ENCODE measurements around the gene ZIC5. TPM values are rescaled to one million over a fixed set of nuclear protein-coding genes. Genes with fewer than 3 reads are reported as not detected.

ZIC5 gene
- total and polyA plus RNA-seq, 4 donors: 5.7 to 30.5 (median 8.8) TPM

- peaks cover 84% of the 10 kb centered on the region for H3K27me3 ChIP-seq (ENCODE audit: control insufficient read depth, insufficient read depth, low read length)
- H3K9me3 ChIP-seq (ENCODE audit: control insufficient read depth, insufficient read depth, low read length): no peaks in the 10 kb centered on the region
- WGBS (ENCODE audit: insufficient coverage): under 1% methylated on average over 111 of the region's 118 CpGs
- peak in 2 of 6 donors; percentile 26 to 70 for DNase-seq (ENCODE audit: low read depth in 4 of 6, low spot score in 6 of 6)
- H3K4me3 ChIP-seq (ENCODE audit: low read depth, low read length): peak overlapping the region; percentile 37
- H3K36me3 ChIP-seq (ENCODE audit: control insufficient read depth, insufficient read depth, low read length): peaks cover 3% of the 10 kb centered on the region
- H3K27ac ChIP-seq (ENCODE audit: low read depth, low read length): peak overlapping the region; percentile 75
- H3K4me1 ChIP-seq (ENCODE audit: control insufficient read depth, insufficient read depth, low read length): peaks cover 37% of the 10 kb centered on the region
These were observed 654 bp downstream of the ZIC5 start for GRCh38 chr13:99970651-99971575.

DNA sequence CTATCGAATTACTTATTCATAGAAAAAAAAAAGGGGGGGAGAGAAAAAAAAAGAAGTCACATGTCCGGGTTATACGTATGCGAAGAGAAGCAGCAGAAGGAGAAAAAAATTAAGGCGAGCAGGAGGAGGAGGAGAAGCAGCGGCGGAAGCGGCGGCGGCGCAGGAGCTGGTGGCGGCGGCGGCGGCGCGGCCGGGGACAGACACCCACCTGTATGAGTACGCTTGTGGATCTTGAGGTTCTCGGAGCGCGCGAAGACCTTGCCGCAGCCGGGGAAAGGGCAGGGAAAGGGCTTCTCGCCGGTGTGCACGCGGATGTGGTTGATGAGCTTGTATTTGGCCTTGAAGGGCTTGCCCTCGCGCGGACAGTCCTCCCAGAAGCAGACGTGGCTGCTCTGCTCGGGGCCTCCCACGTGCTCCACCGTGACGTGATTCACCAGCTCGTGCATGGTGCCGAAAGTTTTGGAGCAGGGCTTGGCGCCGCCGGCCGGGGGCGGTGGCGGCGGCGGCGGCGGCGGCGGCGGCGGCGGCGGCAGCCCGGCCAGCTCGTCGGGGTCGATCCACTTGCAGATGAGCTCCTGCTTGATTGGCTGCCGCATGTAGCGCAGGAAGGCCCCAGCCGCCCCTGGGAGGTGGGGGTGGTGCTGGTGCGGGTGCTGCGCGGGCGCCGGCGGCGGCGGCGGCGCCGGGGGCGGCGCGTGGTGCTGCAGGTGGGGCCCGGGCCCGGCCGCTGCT lies 1.5 kb downstream of the ZIC5 start:
- Histone ChIP-seq H3K36me3 (ENCODE audit: control insufficient read depth, insufficient read depth, low read length) (peaks cover 3% of the 10 kb centered on the region), H3K4me3 (ENCODE audit: low read depth, low read length) (peak overlapping the region; percentile 59), H3K4me1 (ENCODE audit: control insufficient read depth, insufficient read depth, low read length) (peaks cover 34% of the 10 kb centered on the region), H3K9me3 (ENCODE audit: control insufficient read depth, insufficient read depth, low read length) (no peaks in the 10 kb centered on the region), H3K27me3 (ENCODE audit: control insufficient read depth, insufficient read depth, low read length) (peaks cover 83% of the 10 kb centered on the region), H3K27ac (ENCODE audit: low read depth, low read length) (peak overlapping the region; percentile 64)
- whole genome bisulfite sequencing (ENCODE audit: insufficient coverage): under 1% methylated on average over 75 of the region's 79 CpGs
- DNase-seq (ENCODE audit: low read depth in 4 of 6, low spot score in 6 of 6): peak in 1 of 6 donors; percentile 43

- Histone ChIP-seq H3K4me1 (ENCODE audit: control insufficient read depth, insufficient read depth, low read length) (peaks cover 29% of the 10 kb centered on the region), H3K9me3 (ENCODE audit: control insufficient read depth, insufficient read depth, low read length) (no peaks in the 10 kb centered on the region), H3K36me3 (ENCODE audit: control insufficient read depth, insufficient read depth, low read length) (peaks cover 3% of the 10 kb centered on the region), H3K4me3 (ENCODE audit: low read depth, low read length) (peak overlapping the region; percentile 59), H3K27ac (ENCODE audit: low read depth, low read length) (peak overlapping the region; percentile 60), H3K27me3 (ENCODE audit: control insufficient read depth, insufficient read depth, low read length) (peaks cover 83% of the 10 kb centered on the region)
- WGBS (ENCODE audit: insufficient coverage): 3% methylated on average over 52 of the region's 52 CpGs
- no peak for DNase-seq (ENCODE audit: low read depth in 4 of 6, low spot score in 6 of 6)
These were observed 2.1 kb downstream of the ZIC5 start for GRCh38 chr13:99969453-99969918.

DNA sequence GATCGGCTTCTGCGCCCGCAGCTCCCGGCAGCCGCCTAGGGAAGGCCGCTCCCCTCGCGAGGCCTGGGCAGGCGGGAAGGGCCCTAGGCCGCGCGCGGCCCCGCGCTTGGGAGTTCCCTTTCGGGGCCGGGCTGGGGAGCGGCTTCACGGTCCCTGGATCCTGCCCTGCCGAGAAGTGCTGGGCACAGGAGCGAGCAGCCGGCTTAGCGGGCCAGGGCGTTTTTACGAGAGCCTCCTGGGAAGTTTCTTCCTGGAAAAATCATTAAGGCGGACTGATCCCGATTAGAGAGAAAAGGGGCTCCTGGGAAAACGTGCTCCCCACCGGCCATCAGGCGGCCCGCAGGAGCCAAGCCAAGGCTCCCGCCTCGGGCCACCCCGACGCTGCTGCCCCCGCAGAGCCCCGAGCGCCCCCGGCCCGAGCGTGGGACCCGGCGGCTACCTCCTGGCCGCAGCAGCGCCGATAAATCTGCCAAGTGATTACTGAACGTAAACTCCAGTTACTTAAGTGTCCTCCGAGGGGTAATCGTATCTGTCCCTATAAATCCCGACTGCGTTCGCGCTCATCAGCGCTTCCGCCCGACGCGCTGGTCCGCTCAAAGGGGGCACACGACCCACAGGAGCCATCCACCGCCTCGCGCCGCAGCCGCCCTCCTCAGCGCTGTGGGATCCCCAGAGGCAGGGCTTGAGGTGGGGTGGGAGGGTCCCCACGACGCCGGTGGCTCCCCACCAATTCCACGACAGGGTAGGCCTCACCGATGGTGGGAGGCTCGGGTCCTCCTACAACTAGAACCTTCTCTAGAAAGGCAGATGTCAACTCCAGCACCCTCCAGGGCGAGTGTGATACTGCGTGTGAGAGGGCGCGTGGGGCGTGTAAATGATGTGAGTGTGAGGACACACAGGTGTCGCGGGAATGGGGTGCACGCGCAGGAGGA lies 2.8 kb downstream of the ZIC5 start:
- 2% methylated on average over 74 of the region's 81 CpGs for WGBS (ENCODE audit: insufficient coverage)
- H3K4me3 ChIP-seq (ENCODE audit: low read depth, low read length): peak overlapping the region; percentile 59
- no peaks in the 10 kb centered on the region for H3K9me3 ChIP-seq (ENCODE audit: control insufficient read depth, insufficient read depth, low read length)

DNA sequence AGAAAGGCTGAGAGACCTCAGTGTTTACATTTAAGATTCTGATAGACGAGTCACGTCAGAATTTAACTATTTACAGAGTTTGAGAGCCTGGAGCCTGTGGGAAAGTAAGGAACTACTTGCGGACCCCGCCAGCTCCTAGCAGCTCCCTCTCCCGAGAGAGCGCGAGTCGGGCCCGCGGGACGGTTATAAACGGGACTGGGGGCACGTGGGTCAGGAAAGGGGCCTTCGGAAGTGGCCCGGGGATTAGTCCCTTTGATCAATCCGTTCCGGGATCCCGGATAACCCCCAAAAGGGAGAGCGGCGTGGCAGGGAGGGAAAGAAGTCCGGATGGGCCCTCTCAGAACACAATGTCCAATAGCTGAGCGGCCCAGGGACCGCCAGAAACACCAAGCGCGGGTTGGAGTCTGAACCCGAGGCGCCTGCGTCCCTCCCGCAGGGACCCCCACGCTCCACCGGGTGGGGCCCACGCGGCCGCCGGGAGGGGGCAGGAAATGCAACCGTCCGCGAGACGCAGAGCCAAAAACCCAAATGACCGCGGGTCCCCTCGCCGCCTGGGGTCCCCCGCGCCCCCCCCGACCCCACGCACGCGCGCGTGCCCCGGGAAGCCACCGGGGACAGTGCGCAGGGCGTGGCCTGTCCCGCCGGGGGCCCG lies 3.6 kb downstream of the ZIC5 start:
- H3K27ac ChIP-seq (ENCODE audit: low read depth, low read length): peak overlapping the region; percentile 79
- 6% methylated on average over 58 of the region's 58 CpGs for WGBS (ENCODE audit: insufficient coverage)
- peaks cover 29% of the 10 kb centered on the region for H3K4me1 ChIP-seq (ENCODE audit: control insufficient read depth, insufficient read depth, low read length)
- no peaks in the 10 kb centered on the region for H3K9me3 ChIP-seq (ENCODE audit: control insufficient read depth, insufficient read depth, low read length)
- DNase-seq (ENCODE audit: low read depth in 4 of 6, low spot score in 6 of 6): peak in 1 of 6 donors; percentile 64
- peaks cover 3% of the 10 kb centered on the region for H3K36me3 ChIP-seq (ENCODE audit: control insufficient read depth, insufficient read depth, low read length)
- peaks cover 78% of the 10 kb centered on the region for H3K27me3 ChIP-seq (ENCODE audit: control insufficient read depth, insufficient read depth, low read length)
- H3K4me3 ChIP-seq (ENCODE audit: low read depth, low read length): peak overlapping the region; percentile 37

More for the DNA sequence above, 2.8 kb downstream of the ZIC5 start:
- Histone ChIP-seq H3K27me3 (ENCODE audit: control insufficient read depth, insufficient read depth, low read length) (peaks cover 83% of the 10 kb centered on the region), H3K27ac (ENCODE audit: low read depth, low read length) (peak overlapping the region; percentile 60), H3K36me3 (ENCODE audit: control insufficient read depth, insufficient read depth, low read length) (peaks cover 3% of the 10 kb centered on the region), H3K4me1 (ENCODE audit: control insufficient read depth, insufficient read depth, low read length) (peaks cover 29% of the 10 kb centered on the region)
- peak in 2 of 6 donors; percentile 43 to 59 for DNase-seq (ENCODE audit: low read depth in 4 of 6, low spot score in 6 of 6)

DNA sequence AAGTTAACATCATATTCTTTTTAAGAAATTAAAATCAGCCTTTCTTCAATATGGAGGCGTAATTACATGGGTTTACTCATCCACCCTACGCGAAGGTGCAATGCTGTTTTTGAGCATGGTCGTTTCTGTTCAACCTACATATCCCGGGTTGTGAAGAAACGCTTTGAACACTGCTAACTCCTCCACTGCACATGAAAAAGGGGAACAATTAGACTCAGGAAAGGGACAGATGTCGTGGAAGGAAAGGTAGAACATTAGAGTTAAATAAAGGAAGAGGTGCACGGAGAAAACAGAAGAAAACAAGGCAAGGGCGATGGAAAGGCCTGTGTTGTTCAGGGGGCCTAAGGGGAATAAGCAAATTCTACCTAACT lies 4.1 kb downstream of the ZIC5 start:
- peak in 1 of 6 donors; percentile 45 for DNase-seq (ENCODE audit: low read depth in 4 of 6, low spot score in 6 of 6)
- Histone ChIP-seq H3K36me3 (ENCODE audit: control insufficient read depth, insufficient read depth, low read length) (peaks cover 3% of the 10 kb centered on the region), H3K4me1 (ENCODE audit: control insufficient read depth, insufficient read depth, low read length) (peaks cover 29% of the 10 kb centered on the region), H3K9me3 (ENCODE audit: control insufficient read depth, insufficient read depth, low read length) (no peaks in the 10 kb centered on the region), H3K27ac (ENCODE audit: low read depth, low read length) (peak overlapping the region; percentile 79), H3K4me3 (ENCODE audit: low read depth, low read length) (peak overlapping the region; percentile 37), H3K27me3 (ENCODE audit: control insufficient read depth, insufficient read depth, low read length) (peaks cover 78% of the 10 kb centered on the region)
- 52% methylated on average over 4 of the region's 9 CpGs for WGBS (ENCODE audit: insufficient coverage)

DNA sequence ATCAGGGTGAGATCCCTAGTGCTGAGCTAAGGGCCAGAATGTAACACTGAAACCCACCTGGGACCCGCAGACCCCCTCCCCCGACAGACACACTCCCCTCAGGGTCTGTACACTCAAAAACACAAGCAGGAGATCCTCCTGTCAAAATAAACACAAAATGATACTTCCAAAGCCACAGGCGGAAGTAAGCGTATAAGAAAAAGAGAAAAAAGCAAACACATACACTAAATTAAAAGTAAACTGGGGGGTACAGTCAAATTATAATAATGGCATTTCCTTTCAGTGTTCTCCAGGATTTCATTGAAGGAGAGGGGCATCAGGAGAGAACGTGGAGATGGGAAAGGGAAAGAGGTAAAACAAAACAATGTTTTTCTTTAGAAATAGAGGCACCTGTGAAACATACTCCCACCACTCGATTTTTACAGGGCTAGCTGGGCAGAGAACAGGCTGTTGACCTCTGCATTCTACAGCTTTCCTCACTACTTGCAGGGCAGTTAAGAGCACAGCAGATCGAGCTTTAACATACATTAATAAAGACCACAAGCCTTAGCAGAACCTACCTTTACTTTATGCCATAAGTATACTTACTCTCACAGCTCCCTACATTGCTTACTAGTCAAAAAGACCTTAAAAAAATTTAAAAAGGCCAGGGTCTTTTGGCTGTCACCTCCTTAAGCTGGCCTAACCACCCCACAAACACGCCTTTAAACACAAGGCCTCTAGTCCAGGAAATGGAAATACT lies 5.3 kb downstream of the ZIC5 start:
- Histone ChIP-seq H3K27ac (ENCODE audit: low read depth, low read length) (peak overlapping the region; percentile 79), H3K27me3 (ENCODE audit: control insufficient read depth, insufficient read depth, low read length) (peaks cover 78% of the 10 kb centered on the region), H3K4me1 (ENCODE audit: control insufficient read depth, insufficient read depth, low read length) (peaks cover 21% of the 10 kb centered on the region)

DNA sequence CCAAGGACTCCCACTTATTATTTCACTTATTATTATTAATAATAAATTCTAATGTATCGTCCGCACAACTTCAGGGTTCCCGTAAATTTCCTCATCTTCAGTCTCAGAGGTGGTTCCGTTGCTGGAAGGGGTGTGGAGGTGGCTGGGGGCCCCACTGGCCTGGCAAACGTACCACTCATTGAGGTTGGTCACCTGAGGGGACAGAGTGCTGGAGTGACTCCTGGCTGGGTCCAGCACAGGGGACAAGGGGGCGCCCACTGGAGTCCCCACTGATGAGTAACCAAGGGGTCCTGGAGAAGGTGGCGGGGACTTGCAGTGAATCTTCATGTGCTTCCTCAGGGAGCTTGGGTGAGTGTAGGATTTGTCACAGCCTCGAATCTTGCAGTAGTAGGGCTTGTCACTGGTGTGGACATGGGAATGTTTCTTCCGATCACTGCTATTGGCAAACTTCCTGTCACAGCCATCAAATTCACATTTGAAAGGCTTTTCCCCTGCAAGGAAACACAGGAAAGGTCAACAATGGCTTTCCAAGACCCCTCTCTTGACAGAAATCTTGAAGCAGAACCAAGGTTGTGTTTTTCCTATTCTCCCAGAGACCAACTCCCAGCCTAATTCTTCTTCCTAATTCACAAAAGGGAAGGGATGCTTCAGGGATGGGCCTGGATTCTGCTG lies 6.1 kb downstream of the ZIC5 start:
- DNase-seq (ENCODE audit: low read depth in 4 of 6, low spot score in 6 of 6): peak in 1 of 6 donors; percentile 47
- WGBS (ENCODE audit: insufficient coverage): 80% methylated on average over 8 of the region's 9 CpGs
- peaks cover 84% of the 10 kb centered on the region for H3K27me3 ChIP-seq (ENCODE audit: control insufficient read depth, insufficient read depth, low read length)
- H3K4me1 ChIP-seq (ENCODE audit: control insufficient read depth, insufficient read depth, low read length): peaks cover 27% of the 10 kb centered on the region
- no peaks in the 10 kb centered on the region for H3K9me3 ChIP-seq (ENCODE audit: control insufficient read depth, insufficient read depth, low read length)
- peaks cover 3% of the 10 kb centered on the region for H3K36me3 ChIP-seq (ENCODE audit: control insufficient read depth, insufficient read depth, low read length)
- peak overlapping the region; percentile 79 for H3K27ac ChIP-seq (ENCODE audit: low read depth, low read length)
- peak overlapping the region; percentile 4 for H3K4me3 ChIP-seq (ENCODE audit: low read depth, low read length)

More for the DNA sequence above, 5.3 kb downstream of the ZIC5 start:
- WGBS (ENCODE audit: insufficient coverage): 59% methylated on average over 5 of the region's 8 CpGs
- Histone ChIP-seq H3K36me3 (ENCODE audit: control insufficient read depth, insufficient read depth, low read length) (peaks cover 3% of the 10 kb centered on the region), H3K4me3 (ENCODE audit: low read depth, low read length) (peak overlapping the region; percentile 4), H3K9me3 (ENCODE audit: control insufficient read depth, insufficient read depth, low read length) (no peaks in the 10 kb centered on the region)
- DNase-seq (ENCODE audit: low read depth in 4 of 6, low spot score in 6 of 6): peak in 1 of 6 donors; percentile 7
